Measurements from ENCODE around the gene TNK2.
"Not testable (repeated sequence)": the region's sequence is repeated elsewhere in the genome, so short reads cannot be mapped to it uniquely, and the experiment has no call there.

- not testable (repeated sequence) for TF ChIP-seq CTCF (conservative IDR thresholded peaks at IDR 0.05; ENCODE audit: low read length); EZH2phosphoT487 (IDR thresholded peaks at IDR 0.05; ENCODE audit: borderline replicate concordance, low read depth, low read length)
Observed at GRCh38 chr3:195950731-195951130, 42.4 kb upstream of the TNK2 start.

Measured in OCI-LY7 (cell line).